Transverse colon (tissue), 4 donors: ENCODE data around the gene CGRRF1. TPM values are rescaled to one million over a fixed set of nuclear protein-coding genes. Genes with fewer than 3 reads are reported as not detected.

Experiments
- DNase-seq: peaks from one replicate; pipeline ENCODE4 v3.0.0-alpha.2; 2019
- H3K27ac ChIP-seq, 4 donors: fragments of 200-600 bp; sonication (generic); 2 replicates each; pipeline ENCODE4 v1.5.1; 2016 to 2018; ENCODE audit warnings: inconsistent platforms in 4 of 4
- H3K27me3 ChIP-seq: fragments of 200-600 bp; sonication (generic); 2 replicates; pipeline ENCODE4 v1.5.1; 2017; ENCODE audit warnings: inconsistent platforms
- H3K36me3 ChIP-seq, 4 donors: fragments of 200-600 bp; sonication (generic); 2 replicates each; pipeline ENCODE4 v1.5.1; 2017 to 2019; ENCODE audit warnings: inconsistent platforms in 4 of 4
- H3K4me1 ChIP-seq, 4 donors: fragments of 200-600 bp; sonication (generic); 2 replicates each; pipeline ENCODE4 v1.5.1; 2017 to 2020; ENCODE audit warnings: inconsistent platforms in 4 of 4
- H3K4me3 ChIP-seq, 4 donors: fragments of 200-600 bp; sonication (generic); 1 replicate in 1 of 4; 2 replicates in 3 of 4; pipeline versions ENCODE4 v1.5.1 to v1.6.1; 2017 to 2019; ENCODE audit warnings: inconsistent platforms in 4 of 4
- H3K9me3 ChIP-seq, 2 donors: fragments of 200-600 bp; sonication (generic); 2 replicates each; pipeline ENCODE4 v1.5.1; 2017 to 2019; ENCODE audit warnings: inconsistent platforms in 2 of 2
- CTCF ChIP-seq, 5 experiments: fragments of 200-600 bp in 3 of 5; fragments of 450-650 bp in 2 of 5; sonication (generic) in 3 of 5; IDR thresholded peaks; 1 replicate in 2 of 5; 2 replicates in 3 of 5; pipeline ENCODE4 v1.5.1; 2016 to 2017; ENCODE audit warnings: antibody characterized with exemption in 5 of 5, inconsistent platforms in 3 of 5, mild to moderate bottlenecking in 2 of 5, moderate library complexity in 1 of 5
- EP300 ChIP-seq: sonication (generic); formaldehyde crosslinking; IDR thresholded peaks from one replicate; pipeline ENCODE4 v1.6.1; 2017; ENCODE audit warnings: antibody characterized with exemption, low read depth
- POLR2A ChIP-seq: fragments of 450-650 bp; IDR thresholded peaks from one replicate; pipeline ENCODE4 v1.6.1; 2016; ENCODE audit warnings: antibody characterized with exemption, mild to moderate bottlenecking, moderate library complexity
- POLR2AphosphoS5 ChIP-seq, 3 donors: sonication (generic); formaldehyde crosslinking; IDR thresholded peaks; one replicate each; pipeline ENCODE4 v1.6.1; 2016; ENCODE audit warnings: antibody characterized with exemption in 3 of 3
- WGBS, 2 donors: methylation state at CpG; one replicate each; pipeline ENCODE4 v1.1.5; 2018; ENCODE audit warnings: low coverage in 1 of 2; 5-methylcytosine and 5-hydroxymethylcytosine counted together
- in situ Hi-C, 4 donors: fragments of 200-750 bp; cut with MboI; loops; one replicate each; pipeline versions ENCODE4 v1.15.0 to v1.15.1; 2017; ENCODE audit warnings: low sequenced_read_pairs in 3 of 4, low pct_ligation_motif_present in 1 of 4, low pct_unique_long_range_greater_than_20kb in 1 of 4
- intact Hi-C: fragments of 100-400 bp; cut with DNase I; formaldehyde crosslinking; loops from one replicate; pipeline ENCODE4 v1.15.1; 2023; ENCODE audit warnings: low total_unique reads
- total RNA-seq, 4 donors: library from RNA; depleted of rRNA; stranded (reverse); fragments of >200 nt; gene quantifications; one replicate each; pipeline ENCODE4 v1.1.0, GENCODE V29; 2016

CGRRF1 gene
- total RNA-seq, 4 donors from 2014 or later, result 2.6 to 46.8 (median 18.0) TPM

GRCh38 chr14:54585214-54585613 is 75.5 kb downstream of the CGRRF1 start:
- H3K4me3 ChIP-seq, result no peak overlapping the region
- 70 to 91% methylated on average over 3 of the region's 3 CpGs for WGBS, 2 donors
- no peak overlapping the region for H3K27ac ChIP-seq
- H3K27me3 ChIP-seq, result no peaks in the 10 kb centered on the region
- in situ Hi-C loops (no loop called here), intact Hi-C loops (no loop called here)
- H3K36me3 ChIP-seq, result no peaks in the 10 kb centered on the region
- TF ChIP-seq EP300 (no peak), CTCF (IDR thresholded peaks at IDR 0.05) (no peak), POLR2A (no peak), POLR2AphosphoS5 (IDR thresholded peaks at IDR 0.05) (no peak)
- no peak for DNase-seq
- H3K4me1 ChIP-seq, result no peaks in the 10 kb centered on the region
- H3K9me3 ChIP-seq, result no peaks in the 10 kb centered on the region

Other genes starting within 250 kb of the CGRRF1 start
- 1 to 10 TPM in 2 of 4 donors, not detected in 2; 3.0 to 4.0 TPM for gene CDKN3, start 112.9 kb upstream of the CGRRF1 start, total RNA-seq
- gene CNIH1, start 68.5 kb upstream of the CGRRF1 start, total RNA-seq, result 100 to 1,000 TPM in 3 of 4 donors, 10 to 100 TPM in 1; 40.8 to 184 (median 152) TPM
- 10 to 100 TPM; 19.8 to 94.5 (median 67.4) TPM for gene GMFB, start 20.9 kb upstream of the CGRRF1 start, total RNA-seq
- 10 to 100 TPM; 15.3 to 40.2 (median 22.3) TPM for gene SAMD4A, start 57.2 kb downstream of the CGRRF1 start, total RNA-seq